Spleen (tissue), 7 donors: Measurements from ENCODE around the gene OSGIN1.

Experiments
- POLR2A ChIP-seq, 3 donors: fragments of 450-650 bp; IDR thresholded peaks; one replicate each; pipeline ENCODE4 v1.5.1; 2017; ENCODE audit warnings: antibody characterized with exemption in 3 of 3, mild to moderate bottlenecking in 1 of 3
- POLR2AphosphoS5 ChIP-seq, 3 donors: sonication (generic); formaldehyde crosslinking; IDR thresholded peaks; one replicate each; pipeline ENCODE4 v1.5.1; 2017; ENCODE audit warnings: antibody characterized with exemption in 3 of 3
- TF ChIP-seq, protein P1 (sequence below), 11 experiments: fragments of 200-600 bp in 7 of 11; fragments of 450-650 bp in 4 of 11; sonication (generic) in 4 of 11; IDR thresholded peaks in 8 of 11; conservative IDR thresholded peaks in 3 of 11; 1 replicate in 7 of 11; 2 replicates in 4 of 11; pipeline versions ENCODE4 v1.4.0 to v1.8.0; 2016 to 2021; ENCODE audit warnings: antibody characterized with exemption in 11 of 11, inconsistent platforms in 4 of 11, mild to moderate bottlenecking in 1 of 11
- donor health status: DM: no; HTN: no; CAD: no; lungs with moderate emphysema.
- donor health status: DM: no; HTN: no; CAD: no.
- donor health status: DM: no; HTN: no; CAD: no.

DNA sequence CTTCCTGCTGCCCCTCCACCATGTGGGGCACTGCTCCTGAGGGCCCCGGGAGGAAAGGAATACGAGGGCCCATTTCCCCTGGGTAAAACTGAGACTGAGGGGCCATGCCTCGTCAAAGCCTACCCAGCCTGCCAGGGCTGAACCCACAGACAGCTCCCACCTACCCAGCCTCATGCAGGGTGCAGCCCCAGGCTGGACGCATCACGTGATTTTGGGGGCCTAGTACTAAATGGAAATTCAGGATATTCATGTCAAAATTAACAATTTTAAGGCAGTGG, 3.4 kb upstream of the OSGIN1 start:
- TF ChIP-seq, protein P1, sequence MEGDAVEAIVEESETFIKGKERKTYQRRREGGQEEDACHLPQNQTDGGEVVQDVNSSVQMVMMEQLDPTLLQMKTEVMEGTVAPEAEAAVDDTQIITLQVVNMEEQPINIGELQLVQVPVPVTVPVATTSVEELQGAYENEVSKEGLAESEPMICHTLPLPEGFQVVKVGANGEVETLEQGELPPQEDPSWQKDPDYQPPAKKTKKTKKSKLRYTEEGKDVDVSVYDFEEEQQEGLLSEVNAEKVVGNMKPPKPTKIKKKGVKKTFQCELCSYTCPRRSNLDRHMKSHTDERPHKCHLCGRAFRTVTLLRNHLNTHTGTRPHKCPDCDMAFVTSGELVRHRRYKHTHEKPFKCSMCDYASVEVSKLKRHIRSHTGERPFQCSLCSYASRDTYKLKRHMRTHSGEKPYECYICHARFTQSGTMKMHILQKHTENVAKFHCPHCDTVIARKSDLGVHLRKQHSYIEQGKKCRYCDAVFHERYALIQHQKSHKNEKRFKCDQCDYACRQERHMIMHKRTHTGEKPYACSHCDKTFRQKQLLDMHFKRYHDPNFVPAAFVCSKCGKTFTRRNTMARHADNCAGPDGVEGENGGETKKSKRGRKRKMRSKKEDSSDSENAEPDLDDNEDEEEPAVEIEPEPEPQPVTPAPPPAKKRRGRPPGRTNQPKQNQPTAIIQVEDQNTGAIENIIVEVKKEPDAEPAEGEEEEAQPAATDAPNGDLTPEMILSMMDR (IDR thresholded peaks at IDR 0.05 in 8 of 11, conservative IDR thresholded peaks at IDR 0.05 in 3 of 11), result no peak
- TF ChIP-seq POLR2AphosphoS5 (IDR thresholded peaks at IDR 0.05) (no peak), POLR2A (IDR thresholded peaks at IDR 0.05) (no peak)
